C1 segment of cervical spinal cord (tissue), 14 donors: ENCODE data around the gene ZBTB20.

Experiments
- DNase-seq, 14 donors: peaks; one replicate each; lab custom pipeline; 2025; lab: John Stamatoyannopoulos, UW

The ZBTB20 gene

GRCh38 chr3:114586119-114586518 is 561.0 kb downstream of the ZBTB20 start:
- no peak for DNase-seq

- DNase-seq = no peak
These were observed 561.4 kb downstream of the ZBTB20 start for GRCh38 chr3:114585687-114586086.

GRCh38 chr3:114584734-114585371 is 562.2 kb downstream of the ZBTB20 start:
- DNase-seq = no peak

GRCh38 chr3:114582929-114583328 is 564.2 kb downstream of the ZBTB20 start:
- no peak for DNase-seq

GRCh38 chr3:114572364-114573062 is 574.6 kb downstream of the ZBTB20 start:
- no peak for DNase-seq

- no peak for DNase-seq
These were observed 575.7 kb downstream of the ZBTB20 start for GRCh38 chr3:114571363-114571762.

GRCh38 chr3:114569186-114569585 is 577.9 kb downstream of the ZBTB20 start:
- DNase-seq = no peak

- no peak for DNase-seq
These were observed 579.3 kb downstream of the ZBTB20 start for GRCh38 chr3:114567771-114568170.

GRCh38 chr3:114566767-114567166 is 580.3 kb downstream of the ZBTB20 start:
- peak in 1 of 14 donors; percentile 8 for DNase-seq

GRCh38 chr3:114566162-114566755 is 580.8 kb downstream of the ZBTB20 start:
- no peak for DNase-seq

GRCh38 chr3:114565216-114565615 is 581.9 kb downstream of the ZBTB20 start:
- peak in 1 of 14 donors; percentile 12 for DNase-seq

GRCh38 chr3:114563720-114564119 is 583.4 kb downstream of the ZBTB20 start:
- no peak for DNase-seq

- no peak for DNase-seq
These were observed 584.5 kb downstream of the ZBTB20 start for GRCh38 chr3:114562557-114562956.

GRCh38 chr3:114558271-114558670 is 588.8 kb downstream of the ZBTB20 start:
- DNase-seq = no peak

- DNase-seq = no peak
These were observed 589.3 kb downstream of the ZBTB20 start for GRCh38 chr3:114557791-114558190.

- no peak for DNase-seq
These were observed 590.4 kb downstream of the ZBTB20 start for GRCh38 chr3:114556657-114557213.

GRCh38 chr3:114554731-114555130 is 592.4 kb downstream of the ZBTB20 start:
- no peak for DNase-seq

GRCh38 chr3:114553949-114554593 is 593.0 kb downstream of the ZBTB20 start:
- no peak for DNase-seq

- DNase-seq = no peak
These were observed 594.6 kb downstream of the ZBTB20 start for GRCh38 chr3:114552527-114552812.

- DNase-seq = no peak
These were observed 595.1 kb downstream of the ZBTB20 start for GRCh38 chr3:114551770-114552526.

GRCh38 chr3:114550165-114550564 is 596.9 kb downstream of the ZBTB20 start:
- no peak for DNase-seq

- no peak for DNase-seq
These were observed 601.9 kb downstream of the ZBTB20 start for GRCh38 chr3:114545193-114545592.
